GM19438 (cell line): ENCODE results near the gene SLC43A2.
"Not testable (repeated sequence)": the region's sequence is repeated elsewhere in the genome, so short reads cannot be mapped to it uniquely, and the experiment has no call there.

ENCODE experiments used
- ATAC-seq: cut with Tn5 transposase; IDR thresholded peaks from one replicate; pipeline ENCODE4 v1.9.1; 2021; ENCODE audit warnings: low read depth; ENCODE audit not compliant: unreplicated experiment

Gene SLC43A2

GRCh38 chr17:1591474-1592090 is 37.1 kb downstream of the SLC43A2 start:
- ATAC-seq: no peak

DNA sequence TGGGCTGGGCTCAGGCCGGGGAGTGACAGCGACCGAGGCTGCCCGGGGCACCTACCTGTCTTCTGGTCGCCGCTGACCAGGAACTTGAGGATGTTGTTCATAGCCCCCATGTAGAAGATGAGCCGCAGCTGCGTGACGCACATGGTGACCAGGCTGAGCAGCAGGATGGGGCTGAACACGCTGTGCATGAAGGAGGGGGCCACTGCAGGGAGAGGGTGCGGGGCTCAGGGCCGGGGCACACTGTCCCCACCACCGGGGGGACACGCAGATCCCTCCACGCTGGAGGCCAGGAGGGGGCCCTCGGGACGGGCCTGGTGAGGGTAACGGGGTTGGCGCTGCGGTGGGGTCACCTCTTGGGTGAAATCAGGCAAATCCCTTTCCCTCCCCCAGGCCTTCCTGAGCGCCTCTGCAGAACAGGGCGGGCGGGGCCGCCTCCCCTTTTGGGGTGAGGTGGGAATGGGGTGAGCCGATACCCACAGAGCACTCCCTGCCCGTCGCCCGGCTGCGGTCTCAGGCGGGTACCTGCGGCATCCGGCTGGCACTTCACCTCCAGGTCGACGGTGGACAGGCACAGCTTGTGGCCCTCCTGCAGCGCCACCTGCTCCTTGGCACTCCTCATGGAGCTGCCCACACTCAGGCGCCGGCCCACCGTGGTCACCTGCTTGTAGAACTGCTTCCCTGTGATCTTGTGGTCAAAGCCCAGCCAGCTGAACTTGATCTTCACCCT is 37.7 kb downstream of the SLC43A2 start:
- no peak for ATAC-seq

DNA sequence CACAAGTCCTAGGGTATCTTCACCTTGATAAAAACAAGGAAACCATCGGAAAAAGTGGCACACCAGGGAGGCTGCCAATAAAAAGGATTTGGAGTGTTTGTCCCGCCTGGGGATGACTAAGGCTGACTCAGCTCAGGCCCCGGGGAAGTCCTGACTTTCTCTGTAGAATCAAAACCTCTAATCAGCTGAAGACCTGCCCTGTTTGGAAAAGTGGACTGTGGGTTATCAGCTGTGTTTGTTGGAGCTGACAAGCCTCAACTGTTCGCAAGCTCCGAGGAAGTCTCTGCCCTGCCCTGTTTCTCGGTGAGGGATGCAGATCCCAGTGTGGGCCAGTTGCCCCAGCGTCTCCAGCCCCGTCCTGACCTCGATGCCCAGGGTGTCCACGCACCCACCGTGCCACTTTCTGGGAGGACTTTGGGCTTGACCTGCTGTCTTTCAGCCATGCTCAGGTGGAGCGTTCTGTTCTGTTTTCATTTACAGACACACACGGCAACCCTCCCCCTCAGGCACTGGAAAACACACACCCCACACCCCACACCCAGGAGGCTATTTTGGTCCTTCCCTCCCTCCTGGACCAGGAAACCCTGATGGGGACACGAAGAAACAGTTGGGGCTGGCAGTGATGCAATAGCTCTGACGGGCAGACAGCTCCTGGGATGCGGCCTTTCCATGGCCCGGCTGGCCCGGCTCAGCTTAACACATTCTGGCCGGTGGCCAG is 38.4 kb downstream of the SLC43A2 start:
- no peak for ATAC-seq

GRCh38 chr17:1588821-1589585 is 39.6 kb downstream of the SLC43A2 start:
- ATAC-seq: no peak

DNA sequence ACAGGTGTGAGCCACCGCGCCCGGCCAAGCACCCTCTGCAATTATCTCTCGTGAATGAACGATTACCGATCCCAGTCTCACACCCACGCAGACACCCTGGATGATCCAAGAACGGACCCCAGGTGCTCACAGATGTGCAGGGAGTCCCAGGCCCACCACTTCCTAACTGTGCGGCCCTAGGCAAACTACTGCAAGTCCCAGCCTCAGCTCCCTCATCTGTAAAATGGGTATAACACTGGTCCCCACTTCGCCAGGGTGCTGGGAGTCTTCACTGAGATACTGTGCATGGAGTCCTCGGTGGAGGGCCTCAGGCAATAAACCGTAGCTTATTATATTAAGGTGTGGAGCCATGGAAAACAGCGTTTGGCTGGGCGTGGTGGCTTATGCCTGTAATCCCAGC is 44.5 kb downstream of the SLC43A2 start:
- no peak for ATAC-seq

GRCh38 chr17:1583556-1583955 is 45.1 kb downstream of the SLC43A2 start:
- ATAC-seq: no peak

- no peak for ATAC-seq
These were observed 46.3 kb downstream of the SLC43A2 start for GRCh38 chr17:1582374-1582773.

GRCh38 chr17:1580979-1581676 is 47.5 kb downstream of the SLC43A2 start:
- no peak for ATAC-seq

DNA sequence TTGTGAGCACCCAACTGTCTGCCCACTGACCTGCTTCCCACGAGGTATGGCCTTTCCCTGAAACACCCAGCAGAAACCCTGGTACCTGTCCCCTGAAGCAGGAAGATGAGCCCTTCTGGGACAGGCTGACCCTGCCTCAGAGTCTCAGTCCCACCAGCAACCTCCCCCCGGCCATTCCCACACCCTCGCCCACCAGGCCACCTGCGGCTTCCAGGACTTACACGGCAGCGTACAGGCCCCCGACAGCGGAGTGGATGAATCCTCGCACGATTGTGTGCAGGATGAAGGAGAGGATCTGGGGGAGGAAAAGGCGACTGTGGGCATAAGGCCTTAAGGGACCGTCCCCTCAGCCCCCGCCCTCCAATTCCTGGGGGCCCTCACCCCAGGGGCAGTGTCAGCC is 50.6 kb downstream of the SLC43A2 start:
- ATAC-seq: no peak

DNA sequence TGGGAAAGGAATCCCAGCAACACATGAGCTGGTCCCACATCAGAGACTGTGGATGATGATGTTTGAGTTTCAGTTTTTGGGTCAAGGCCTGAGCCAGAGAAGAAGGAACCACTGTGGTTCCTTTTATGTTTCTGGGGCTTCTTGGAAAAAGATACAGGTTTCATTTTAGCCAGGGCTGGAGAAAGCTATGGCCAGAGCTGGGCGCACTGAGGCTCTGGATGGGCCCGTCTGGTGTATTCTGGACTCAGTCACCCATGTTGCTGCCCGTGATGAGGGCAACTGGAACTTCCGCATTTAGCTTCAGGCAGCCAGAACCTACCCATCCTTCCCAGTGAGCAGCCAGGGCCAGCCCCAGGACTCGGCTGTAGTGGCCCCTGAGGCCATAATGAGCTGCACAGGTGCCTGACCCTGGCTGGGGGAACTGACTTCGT is 51.0 kb downstream of the SLC43A2 start:
- no peak for ATAC-seq

GRCh38 chr17:1577182-1577581 is 51.5 kb downstream of the SLC43A2 start:
- ATAC-seq: no peak

DNA sequence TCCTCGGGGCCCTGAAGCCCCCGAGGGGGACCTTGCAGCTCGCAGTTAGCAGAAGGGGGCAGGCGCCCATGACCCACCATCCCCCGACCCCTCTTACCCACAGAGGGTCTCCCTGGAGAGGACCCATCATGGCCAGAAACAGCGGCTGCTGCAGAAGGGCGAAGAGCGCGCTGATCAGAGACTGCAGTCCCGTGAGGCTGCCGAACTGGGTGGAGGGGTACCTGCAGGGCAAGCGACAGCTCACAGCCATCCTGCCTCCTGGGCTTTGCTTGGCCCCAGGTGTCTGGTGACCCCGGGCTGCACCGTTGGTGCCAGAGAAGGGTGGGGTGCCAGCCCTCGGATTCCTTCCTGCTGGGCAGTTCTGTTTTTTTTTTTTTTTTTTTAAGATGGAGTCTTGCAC is 52.1 kb downstream of the SLC43A2 start:
- ATAC-seq: no peak

- ATAC-seq: no peak
These were observed 53.8 kb downstream of the SLC43A2 start for GRCh38 chr17:1574697-1575471.

- no peak for ATAC-seq
These were observed 54.5 kb downstream of the SLC43A2 start for GRCh38 chr17:1573932-1574696.

DNA sequence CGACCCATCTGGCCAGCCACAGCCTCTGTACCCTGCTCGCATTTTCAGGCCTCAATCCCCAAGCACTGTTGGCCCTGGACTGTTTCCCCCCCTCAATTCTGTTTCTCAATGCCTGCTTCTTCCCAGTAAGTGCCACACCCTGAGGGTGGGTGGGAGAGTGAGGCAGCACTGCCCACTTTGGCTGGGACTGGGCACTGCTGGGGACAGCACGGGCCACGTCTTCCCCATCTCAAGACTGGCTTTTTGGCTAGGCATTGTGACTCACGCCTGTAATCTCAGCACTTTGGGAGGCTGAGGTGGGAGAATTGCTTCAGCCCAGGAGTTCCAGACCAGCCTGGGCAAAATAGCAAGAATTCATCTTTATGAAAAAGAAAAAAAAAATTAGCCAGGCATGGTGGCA is 56.0 kb downstream of the SLC43A2 start:
- ATAC-seq: not testable (repeated sequence)

- ATAC-seq: no peak
These were observed 57.3 kb downstream of the SLC43A2 start for GRCh38 chr17:1571341-1571704.

- ATAC-seq: no peak
These were observed 59.5 kb downstream of the SLC43A2 start for GRCh38 chr17:1568950-1569810.
